K562 (cell line): ENCODE data around the gene CEP20. TPM values are rescaled to one million over a fixed set of nuclear protein-coding genes. Genes with fewer than 3 reads are reported as not detected.

Experiments used
- ATAC-seq: fragments of 200-7000 bp; cut with Tn5 transposase; 3 replicates; pipeline ENCODE4 v1.9.1; 2020; ENCODE audit warnings: moderate library complexity
- BruUV-seq: library from RNA; stranded (reverse); fragments of 400-500 nt; replicated peaks from 2 replicates; lab custom pipeline; 2021; lab: Mats Ljungman, UMichigan
- CTCF ChIA-PET: fragments of 300-600 bp; formaldehyde crosslinking; extraction: SDS; loops from one replicate; lab custom pipeline; 2021; ENCODE audit warnings: low intra/inter-chr PET ratio; lab: Yijun Ruan, JAX
- POLR2A ChIA-PET: fragments of 300-600, 350-650 bp; sonication (Branson Sonifier 250); formaldehyde crosslinking; extraction: SDS; loops from one replicate; lab custom pipeline; 2021; ENCODE audit warnings: antibody characterized with exemption, inconsistent platforms; lab: Yijun Ruan, JAX
- DNase-seq, 4 experiments: peaks; one replicate each; pipeline versions ENCODE4 v3.0.0 to v3.0.0-alpha.2; 2011 to 2018; ENCODE audit warnings: low spot score in 3 of 4, mixed read lengths in 3 of 4; ENCODE audit errors: extremely low read depth in 1 of 4
- FAIRE-seq: peaks from 2 replicates; lab custom pipeline; 2011; peaks lifted over from hg19 to GRCh38; lab: Jason Lieb, UNC
- H2AFZ ChIP-seq: 2 replicates; pipeline ENCODE4 v1.6.0; 2011; ENCODE audit warnings: low read depth, low read length, control low read depth, inconsistent platforms
- H3K27ac ChIP-seq: fragments of 200-600 bp; 3 replicates; pipeline ENCODE4 v1.8.0; 2011; ENCODE audit warnings: low read depth, mild to moderate bottlenecking, control low read depth, inconsistent platforms, low read length, moderate library complexity, mixed read lengths; ENCODE audit errors: extremely low read depth
- H3K27me3 ChIP-seq, 2 experiments: fragments of 300-600 bp in 1 of 2; 2 replicates in 1 of 2; 3 replicates in 1 of 2; pipeline versions ENCODE4 v1.6.0 to v1.8.0; 2011; ENCODE audit warnings: inconsistent platforms in 2 of 2, low read length in 2 of 2, mild to moderate bottlenecking in 1 of 2, mixed read lengths in 1 of 2, moderate library complexity in 1 of 2; ENCODE audit not compliant: control insufficient read depth in 2 of 2, insufficient read depth in 2 of 2
- H3K36me3 ChIP-seq: fragments of 300-600 bp; 3 replicates; pipeline ENCODE4 v1.8.0; 2011; ENCODE audit warnings: mild to moderate bottlenecking, low read length, inconsistent platforms; ENCODE audit not compliant: control insufficient read depth, insufficient read depth
- H3K4me1 ChIP-seq, 2 experiments: fragments of 200-600 bp in 1 of 2; replicated peaks in 1 of 2; 2 replicates in 1 of 2; 3 replicates in 1 of 2; pipeline versions ENCODE4 v1.5.1 to v1.8.0; 2011; ENCODE audit warnings: inconsistent platforms in 2 of 2, low read length in 2 of 2, mild to moderate bottlenecking in 1 of 2, mixed read lengths in 1 of 2, moderate library complexity in 1 of 2; ENCODE audit not compliant: control insufficient read depth in 2 of 2, insufficient read depth in 2 of 2
- H3K4me2 ChIP-seq: 2 replicates; pipeline ENCODE4 v1.6.1; 2011; ENCODE audit warnings: low read length, control low read depth, inconsistent platforms, mixed read lengths; ENCODE audit not compliant: insufficient read depth
- H3K4me3 ChIP-seq: fragments of 200-600 bp; sonication (generic), shearing (Covaris generic); 2 replicates; pipeline ENCODE4 v1.5.1; 2016; ENCODE audit warnings: control low read depth, inconsistent platforms
- H3K79me2 ChIP-seq: fragments of 200-600 bp; 3 replicates; pipeline ENCODE4 v1.8.0; 2011; ENCODE audit warnings: low read length, inconsistent platforms; ENCODE audit not compliant: control insufficient read depth, insufficient read depth
- H3K9ac ChIP-seq, 2 experiments: 2 replicates each; pipeline versions ENCODE4 v1.6.0 to v1.6.1; 2011; ENCODE audit warnings: low read depth in 2 of 2, low read length in 2 of 2, control low read depth in 1 of 2, inconsistent platforms in 1 of 2, mild to moderate bottlenecking in 1 of 2, mixed read lengths in 1 of 2; ENCODE audit not compliant: insufficient read depth in 1 of 2
- H3K9me1 ChIP-seq: one replicate; pipeline ENCODE4 v1.6.0; 2011; ENCODE audit warnings: inconsistent platforms, mild to moderate bottlenecking, low read length, moderate library complexity; ENCODE audit not compliant: control insufficient read depth, insufficient read depth
- H3K9me3 ChIP-seq: replicated peaks from 2 replicates; pipeline ENCODE4 v1.5.1; 2011; ENCODE audit warnings: low read depth, low read length, inconsistent platforms; ENCODE audit not compliant: control insufficient read depth, insufficient read depth
- H4K20me1 ChIP-seq: replicated peaks from 2 replicates; pipeline ENCODE4 v1.6.1; 2011; ENCODE audit warnings: low read length, inconsistent platforms, mixed read lengths; ENCODE audit not compliant: control insufficient read depth, insufficient read depth
- ARID2 ChIP-seq: fragments of 450-650 bp; IDR thresholded peaks from 2 replicates; pipeline ENCODE4 v1.6.1; 2017; ENCODE audit warnings: antibody characterized with exemption, mild to moderate bottlenecking
- BRD4 ChIP-seq: fragments of 200-600 bp; sonication (generic); IDR thresholded peaks from 2 replicates; pipeline ENCODE4 v1.6.1; 2017; ENCODE audit warnings: inconsistent platforms
- MAZ ChIP-seq, 2 experiments: fragments of 450-650 bp in 1 of 2; sonication (generic) in 1 of 2; formaldehyde crosslinking; IDR thresholded peaks in 1 of 2; conservative IDR thresholded peaks in 1 of 2; 2 replicates each; pipeline versions ENCODE4 v1.4.0 to v1.5.0; 2020; ENCODE audit warnings: mild to moderate bottlenecking in 1 of 2, missing genetic modification reagents in 1 of 2
- MCM3 ChIP-seq: fragments of 450-650 bp; IDR thresholded peaks from 2 replicates; pipeline ENCODE4 v1.6.1; 2016
- NEUROD1 ChIP-seq: fragments of 150-350 bp; IDR thresholded peaks from 2 replicates; pipeline ENCODE4 v1.6.1; 2014; ENCODE audit warnings: borderline replicate concordance, low read length, low read depth; ENCODE audit not compliant: partially characterized antibody
- NFIC ChIP-seq: fragments of 450-650 bp; IDR thresholded peaks from 2 replicates; pipeline ENCODE4 v1.6.1; 2017; ENCODE audit warnings: mild to moderate bottlenecking, inconsistent platforms
- SIRT6 ChIP-seq: IDR thresholded peaks from one replicate; pipeline ENCODE4 v1.6.1; 2012; ENCODE audit warnings: low read depth, mild to moderate bottlenecking, control low read depth, inconsistent platforms, low read length, moderate library complexity
- TAL1 ChIP-seq: fragments of 450-650 bp; IDR thresholded peaks from 2 replicates; pipeline ENCODE4 v1.6.1; 2016; ENCODE audit warnings: mild to moderate bottlenecking
- TBL1XR1 ChIP-seq, 2 experiments: IDR thresholded peaks; 2 replicates each; pipeline ENCODE4 v1.6.1; 2012; ENCODE audit warnings: improper control_type of control experiment in 2 of 2, low read length in 2 of 2, mild to moderate bottlenecking in 1 of 2
- ZNF518B ChIP-seq: fragments of 250-450 bp; sonication (Bioruptor Pico); IDR thresholded peaks from 2 replicates; pipeline ENCODE4 v1.5.0; 2021; ENCODE audit warnings: mild to moderate bottlenecking, moderate library complexity
- WGBS: fragments of 100-300 bp; shearing (Covaris generic); methylation state at CpG from one replicate; pipeline ENCODE4 v1.1.6; 2016; ENCODE audit warnings: low coverage, mixed read lengths; ENCODE audit not compliant: insufficient coverage; ENCODE audit errors: missing lambda C conversion rate; 5-methylcytosine and 5-hydroxymethylcytosine counted together
- in situ Hi-C: fragments of 300-500 bp; cut with MboI; formaldehyde crosslinking; loops from 4 replicates; pipeline ENCODE4 v1.15.0; 2018; ENCODE audit warnings: inconsistent platforms, mixed read lengths
- intact Hi-C: fragments of 100-400 bp; cut with micrococcal nuclease; formaldehyde crosslinking; loops from 2 replicates; pipeline ENCODE4 v1.14.2; 2022
- polyA plus RNA-seq, 8 experiments: library from polyadenylated mRNA; depleted of rRNA in 4 of 8; stranded (reverse) in 5 of 8; unstranded in 3 of 8; fragments of >200 nt; fragmentation: Nextera tagmentation in 2 of 8; fragmentation: Illumina TruSeq in 1 of 8; extraction: Ambion mirVana in 2 of 8; extraction: Trizol in 1 of 8; gene quantifications; 2 replicates each; pipeline versions ENCODE4 v1.2.1 to v1.2.3, GENCODE V29; 2011 to 2014; ENCODE audit warnings: inconsistent platforms in 1 of 8, missing spikeins in 1 of 8
- total RNA-seq, 7 experiments: library from RNA; depleted of rRNA in 6 of 7; stranded (reverse); fragments of >200 nt in 6 of 7; fragmentation: Illumina TruSeq in 2 of 7; extraction: Trizol in 2 of 7; gene quantifications; 2 replicates each; pipeline versions ENCODE4 v1.2.1 to v1.2.3, GENCODE V29; 2011 to 2021; ENCODE audit warnings: low replicate concordance in 1 of 7
- TF ChIP-seq, protein P1 (sequence below): fragments of 450-650 bp; IDR thresholded peaks from 2 replicates; pipeline ENCODE4 v1.6.1; 2016

The CEP20 gene
- total and polyA plus RNA-seq, 9 of the 15 experiments (the other 6 are each of a cell fraction or from before 2014, with no cell fraction given): 41.3 to 150 (median 104) TPM

DNA sequence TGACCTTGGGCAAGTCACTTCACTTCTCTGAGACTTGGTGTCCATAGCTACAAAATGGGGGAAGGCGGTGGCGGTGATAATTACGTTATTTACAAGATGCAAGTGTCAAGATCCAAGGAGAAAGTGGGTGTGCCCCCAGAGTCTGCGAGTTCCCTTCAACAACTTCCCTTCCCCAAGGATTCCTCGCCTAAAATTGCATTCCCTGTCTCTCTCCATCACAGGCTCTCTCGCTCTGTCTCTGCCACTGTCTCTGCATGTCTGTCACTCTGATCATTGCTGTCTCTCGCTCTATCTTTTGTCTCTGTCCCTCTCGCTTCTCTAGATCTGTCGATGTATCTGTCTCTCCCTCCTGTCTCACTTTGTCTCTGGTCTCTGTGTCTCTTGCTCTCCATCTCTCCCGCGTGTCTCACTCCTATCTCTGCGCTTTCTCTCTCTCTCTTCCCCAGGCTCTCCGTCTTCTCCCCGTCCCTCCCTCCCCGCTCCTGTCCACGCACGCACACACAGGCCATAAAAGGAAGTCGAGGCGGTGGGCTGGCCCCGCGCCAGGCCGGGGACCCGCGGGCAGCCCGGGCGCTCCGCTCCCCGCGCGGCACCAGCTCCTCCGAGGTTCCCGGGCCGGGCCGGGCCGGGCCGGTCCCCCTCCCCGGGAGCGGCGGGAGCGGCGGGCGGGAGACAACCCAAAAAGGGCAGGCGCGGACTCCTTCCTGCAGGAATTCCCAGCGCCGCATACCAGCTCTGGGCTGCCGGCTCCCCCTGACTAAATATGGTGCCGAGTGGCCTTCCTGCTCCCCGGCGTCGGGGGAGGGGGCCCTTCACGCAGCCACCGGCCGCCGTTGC lies 30.5 kb downstream of the CEP20 start:
- BruUV-seq: no TSS peak
- ATAC-seq (no peak), FAIRE-seq (no peak), DNase-seq (no peak)
- Histone ChIP-seq H2AFZ (no peak overlapping the region), H3K9ac (no peak overlapping the region), H3K4me1 (peaks cover 0 to 13% of the 10 kb centered on the region in 2 experiments; a peak in 2 of 5 replicates), H3K9me3 (no peaks in the 10 kb centered on the region), H3K4me2 (no peak overlapping the region), H3K9me1 (no peaks in the 10 kb centered on the region), H3K79me2 (no peaks in the 10 kb centered on the region), H3K36me3 (no peaks in the 10 kb centered on the region), H3K27me3 (peaks cover 27 to 45% of the 10 kb centered on the region in 2 experiments), H4K20me1 (no peaks in the 10 kb centered on the region), H3K4me3 (no peak overlapping the region), H3K27ac (no peak overlapping the region)
- ChIA-PET CTCF (no interaction called here), POLR2A (interaction anchor here (0.6 kb wide), 1 partner anchor 131 kb away, joined by 3 read pairs; no protein-coding TSS in a partner anchor)
- intact Hi-C loops (no loop called here), in situ Hi-C loops (no loop called here)
- TF ChIP-seq ARID2 (no peak), ZNF518B (CRISPR knock-in tag) (no peak), SIRT6 (no peak), NEUROD1 (no peak), MCM3 (0 out of 2 replicates have a peak, but pooled peaks have one; percentile 45), TAL1 (no peak), BRD4 (no peak), MAZ (CRISPR knock-in tag; conservative IDR thresholded peaks at IDR 0.05 in 1 of 2, IDR thresholded peaks at IDR 0.05 in 1 of 2) (no peak), NFIC (peak; percentile 32; the same call in 1 of the 2 replicates), TBL1XR1 (IDR thresholded peaks at IDR 0.05; ENCODE audit: low read length in 2 of 2) (no peak)
- TF ChIP-seq, protein P1, sequence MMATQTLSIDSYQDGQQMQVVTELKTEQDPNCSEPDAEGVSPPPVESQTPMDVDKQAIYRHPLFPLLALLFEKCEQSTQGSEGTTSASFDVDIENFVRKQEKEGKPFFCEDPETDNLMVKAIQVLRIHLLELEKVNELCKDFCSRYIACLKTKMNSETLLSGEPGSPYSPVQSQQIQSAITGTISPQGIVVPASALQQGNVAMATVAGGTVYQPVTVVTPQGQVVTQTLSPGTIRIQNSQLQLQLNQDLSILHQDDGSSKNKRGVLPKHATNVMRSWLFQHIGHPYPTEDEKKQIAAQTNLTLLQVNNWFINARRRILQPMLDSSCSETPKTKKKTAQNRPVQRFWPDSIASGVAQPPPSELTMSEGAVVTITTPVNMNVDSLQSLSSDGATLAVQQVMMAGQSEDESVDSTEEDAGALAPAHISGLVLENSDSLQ: 0 out of 2 replicates have a peak, but pooled peaks have one; percentile 7
- 6% methylated on average over 11 of the region's 55 CpGs for WGBS
